Mesodermal cell (in vitro differentiated cells): Measurements from ENCODE around the gene FAM124A.

ENCODE experiments used
- H3K27ac ChIP-seq: 2 replicates; pipeline ENCODE4 v1.7.0; 2013; ENCODE audit warnings: mild to moderate bottlenecking, low read depth, low read length, moderate library complexity; ENCODE audit not compliant: severe bottlenecking
- H3K36me3 ChIP-seq: 2 replicates; pipeline ENCODE4 v1.7.1; 2013; ENCODE audit warnings: mild to moderate bottlenecking, low read length, moderate library complexity; ENCODE audit not compliant: control insufficient read depth, insufficient read depth
- H3K4me1 ChIP-seq: one replicate; pipeline ENCODE4 v1.7.1; 2013; ENCODE audit warnings: mild to moderate bottlenecking, low read length; ENCODE audit not compliant: insufficient read depth, control insufficient read depth, poor library complexity, severe bottlenecking
- H3K4me3 ChIP-seq: 2 replicates; pipeline ENCODE4 v1.7.0; 2013; ENCODE audit warnings: low read length, control low read depth, mild to moderate bottlenecking; ENCODE audit not compliant: insufficient read depth, poor library complexity, severe bottlenecking; ENCODE audit errors: extremely low read depth
- H3K9me3 ChIP-seq: 2 replicates; pipeline ENCODE4 v1.7.1; 2013; ENCODE audit warnings: mild to moderate bottlenecking, low read length, moderate library complexity; ENCODE audit not compliant: control insufficient read depth
- WGBS, 2 experiments: methylation state at CpG; one replicate each; pipeline ENCODE4 v1.1.5; 2013; ENCODE audit warnings: missing lambda C conversion rate in 2 of 2; ENCODE audit not compliant: insufficient coverage in 2 of 2; 5-methylcytosine and 5-hydroxymethylcytosine counted together

FAM124A gene

DNA sequence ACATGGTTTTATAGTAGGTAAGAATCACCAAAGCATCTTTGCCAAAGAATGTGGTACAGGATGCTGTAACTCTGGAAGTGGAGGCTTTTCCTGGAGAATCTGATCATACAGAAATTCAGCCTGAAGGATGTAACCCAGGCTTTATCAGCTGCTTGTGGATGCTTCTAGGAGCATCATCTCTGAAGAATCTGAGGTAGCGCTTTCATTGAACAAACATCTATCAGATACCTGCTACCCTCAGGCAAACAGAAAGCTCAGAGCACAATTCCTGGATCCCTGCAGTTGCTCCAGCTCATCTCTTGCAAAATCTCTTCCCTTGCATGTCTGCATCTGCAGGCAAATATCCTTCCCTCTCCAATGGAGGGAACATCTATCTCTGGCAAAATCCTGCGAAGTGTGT, 9.3 kb downstream of the FAM124A start:
- WGBS, 2 experiments: 100% methylated on average over 1 of the region's 2 CpGs
- Histone ChIP-seq H3K27ac (no peak overlapping the region), H3K4me1 (peaks cover 6% of the 10 kb centered on the region), H3K36me3 (no peaks in the 10 kb centered on the region), H3K9me3 (no peaks in the 10 kb centered on the region), H3K4me3 (no peak overlapping the region)

GRCh38 chr13:51232328-51232727, 10.1 kb downstream of the FAM124A start:
- Histone ChIP-seq H3K27ac (no peak overlapping the region), H3K9me3 (no peaks in the 10 kb centered on the region), H3K36me3 (no peaks in the 10 kb centered on the region), H3K4me3 (no peak overlapping the region), H3K4me1 (peaks cover 6% of the 10 kb centered on the region)

GRCh38 chr13:51233117-51233826, 11.1 kb downstream of the FAM124A start:
- H3K4me3 ChIP-seq: no peak overlapping the region

DNA sequence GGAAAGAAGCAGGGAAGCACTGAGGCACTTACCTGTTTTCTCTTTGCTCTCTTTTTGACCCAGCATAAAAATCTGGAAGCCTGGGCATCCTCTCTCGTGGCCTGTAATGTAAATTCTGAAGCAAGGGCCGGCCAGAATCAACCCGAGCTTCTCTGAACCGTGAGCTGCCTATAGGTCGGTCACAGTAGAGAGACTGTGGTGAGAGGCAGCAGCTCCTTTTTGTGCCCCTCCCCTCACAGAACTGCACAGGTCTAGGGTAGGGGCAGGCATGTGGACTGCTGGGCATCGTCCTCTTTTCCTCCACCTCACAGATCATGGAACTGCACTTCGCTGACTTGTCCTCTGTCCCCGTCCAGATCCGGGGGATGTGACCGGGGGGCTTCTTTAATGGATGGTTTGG, 12.5 kb downstream of the FAM124A start:
- 66 to 77% methylated on average over 5 of the region's 10 CpGs for WGBS, 2 experiments
- Histone ChIP-seq H3K4me3 (no peak overlapping the region), H3K36me3 (no peaks in the 10 kb centered on the region), H3K27ac (no peak overlapping the region), H3K4me1 (peaks cover 6% of the 10 kb centered on the region), H3K9me3 (no peaks in the 10 kb centered on the region)

More at GRCh38 chr13:51233117-51233826, 11.1 kb downstream of the FAM124A start:
- Histone ChIP-seq H3K27ac (no peak overlapping the region), H3K36me3 (no peaks in the 10 kb centered on the region), H3K9me3 (no peaks in the 10 kb centered on the region), H3K4me1 (peaks cover 6% of the 10 kb centered on the region)
- WGBS, 2 experiments: 95 to 100% methylated on average over 2 to 5 of the region's 9 CpGs

DNA sequence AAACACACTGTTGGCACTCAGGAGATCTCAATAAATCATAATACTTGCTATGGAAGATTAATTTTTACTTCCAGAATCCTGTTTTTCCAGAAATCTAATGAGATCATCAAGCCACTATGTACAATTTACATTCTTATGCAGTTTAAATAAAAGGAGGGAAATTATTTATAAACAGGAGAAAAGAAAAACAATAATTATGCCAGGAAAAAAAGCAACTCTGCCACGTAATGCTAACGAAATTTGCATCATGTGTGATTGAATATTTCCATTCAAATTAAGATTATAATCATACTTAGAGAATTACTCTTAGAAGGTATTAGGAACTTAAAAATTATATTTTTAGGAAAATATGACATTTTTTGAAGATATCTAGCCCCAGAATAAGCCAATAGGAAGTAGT, 13.0 kb downstream of the FAM124A start:
- H3K4me1 ChIP-seq: peaks cover 6% of the 10 kb centered on the region
- no peaks in the 10 kb centered on the region for H3K9me3 ChIP-seq
- no CpG with 5 or more reads among the region's 2 CpGs for WGBS, 2 experiments
- no peaks in the 10 kb centered on the region for H3K36me3 ChIP-seq
- H3K4me3 ChIP-seq: no peak overlapping the region
- no peak overlapping the region for H3K27ac ChIP-seq

DNA sequence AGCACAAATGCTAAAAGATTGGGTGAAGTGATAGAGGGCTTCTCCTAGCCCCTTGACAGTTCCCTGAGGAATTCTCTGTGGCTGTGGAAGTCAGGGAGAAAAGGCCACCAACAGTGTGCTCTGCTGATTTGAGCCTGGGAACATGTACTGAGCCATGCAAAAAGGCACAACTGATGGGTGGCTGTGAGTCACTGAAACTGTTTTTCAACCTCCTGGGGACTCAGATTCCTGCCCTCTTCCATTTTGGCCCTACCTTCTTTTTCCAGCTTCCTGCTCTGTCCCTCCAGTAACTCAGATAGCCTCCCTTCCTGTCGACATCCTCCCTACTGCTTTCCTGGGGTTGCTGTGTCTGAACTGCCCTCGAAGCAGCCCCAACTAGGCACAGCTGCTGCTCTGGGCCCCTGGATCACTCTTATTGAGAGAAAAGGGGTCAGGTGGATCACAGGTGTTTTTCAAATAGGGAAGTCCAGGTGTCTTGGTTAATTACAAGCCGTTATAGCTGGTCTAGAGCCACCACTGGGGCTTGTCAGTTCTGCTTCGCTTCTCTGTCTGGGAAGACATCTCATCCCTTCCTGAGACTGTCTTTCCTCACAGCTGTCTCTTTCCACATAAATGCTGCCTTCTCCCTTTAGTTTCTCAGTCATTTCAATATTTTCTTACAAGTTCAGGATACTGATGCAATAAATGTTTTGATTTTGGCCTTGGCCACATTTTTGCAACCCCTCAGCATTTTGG, 13.7 kb downstream of the FAM124A start:
- WGBS, 2 experiments: 80 to 90% methylated on average over 1 to 2 of the region's 4 CpGs
- no peak overlapping the region for H3K27ac ChIP-seq
- H3K4me3 ChIP-seq: no peak overlapping the region
- peaks cover 6% of the 10 kb centered on the region for H3K4me1 ChIP-seq
- no peaks in the 10 kb centered on the region for H3K36me3 ChIP-seq
- no peaks in the 10 kb centered on the region for H3K9me3 ChIP-seq

- Histone ChIP-seq H3K27ac (no peak overlapping the region), H3K9me3 (no peaks in the 10 kb centered on the region), H3K4me1 (peaks cover 6% of the 10 kb centered on the region), H3K4me3 (no peak overlapping the region), H3K36me3 (no peaks in the 10 kb centered on the region)
- WGBS, 2 experiments: no CpG with 5 or more reads among the region's 1 CpG
Observed at GRCh38 chr13:51236491-51236792, 14.2 kb downstream of the FAM124A start.

DNA sequence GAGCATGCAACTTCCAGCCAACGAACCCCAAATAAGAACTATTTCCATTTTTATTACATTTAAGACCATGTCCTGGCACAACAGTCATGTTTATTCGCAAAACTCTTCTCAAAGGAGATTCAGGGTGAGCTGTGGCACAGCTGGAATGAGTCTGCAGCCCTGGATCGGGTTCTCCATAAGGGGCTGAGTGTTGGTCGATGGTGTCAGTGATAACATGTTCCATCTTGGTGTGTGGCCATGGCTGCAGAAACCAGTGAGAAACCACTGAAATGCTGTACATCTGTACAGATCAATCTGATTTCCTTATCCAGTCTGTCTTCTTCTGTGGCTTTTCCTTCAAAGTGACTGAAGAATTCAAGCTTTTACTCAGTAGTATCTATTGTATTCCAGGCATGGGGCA, 15.2 kb downstream of the FAM124A start:
- H3K4me3 ChIP-seq: no peak overlapping the region
- no peak overlapping the region for H3K27ac ChIP-seq
- H3K36me3 ChIP-seq: no peaks in the 10 kb centered on the region
- WGBS, 2 experiments: 93 to 100% methylated on average over 1 to 2 of the region's 4 CpGs
- peaks cover 6% of the 10 kb centered on the region for H3K4me1 ChIP-seq
- H3K9me3 ChIP-seq: no peaks in the 10 kb centered on the region

DNA sequence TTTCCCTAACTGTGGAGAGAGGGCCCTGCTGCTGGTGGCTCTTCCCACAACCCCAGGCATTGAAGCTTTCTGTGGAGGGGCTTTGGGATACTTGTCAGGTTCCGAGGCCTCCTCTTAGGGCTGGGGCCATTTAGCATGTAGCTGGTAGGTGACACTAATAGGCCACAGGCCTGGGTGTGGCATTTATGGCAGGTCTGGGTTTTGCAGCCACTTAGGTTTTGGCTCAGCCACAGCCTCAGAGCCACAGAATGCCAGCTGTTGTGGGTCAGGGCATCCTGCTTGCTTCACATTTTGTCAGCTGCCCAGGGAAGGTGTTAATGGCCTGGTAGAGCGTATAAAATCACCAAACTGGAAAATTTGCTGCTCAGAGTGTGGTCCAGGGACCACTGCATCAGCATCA, 15.7 kb downstream of the FAM124A start:
- no peaks in the 10 kb centered on the region for H3K9me3 ChIP-seq
- WGBS, 2 experiments: 86 to 100% methylated on average over 2 of the region's 2 CpGs
- H3K4me3 ChIP-seq: no peak overlapping the region
- H3K4me1 ChIP-seq: peaks cover 6% of the 10 kb centered on the region
- H3K36me3 ChIP-seq: no peaks in the 10 kb centered on the region
- H3K27ac ChIP-seq: no peak overlapping the region

DNA sequence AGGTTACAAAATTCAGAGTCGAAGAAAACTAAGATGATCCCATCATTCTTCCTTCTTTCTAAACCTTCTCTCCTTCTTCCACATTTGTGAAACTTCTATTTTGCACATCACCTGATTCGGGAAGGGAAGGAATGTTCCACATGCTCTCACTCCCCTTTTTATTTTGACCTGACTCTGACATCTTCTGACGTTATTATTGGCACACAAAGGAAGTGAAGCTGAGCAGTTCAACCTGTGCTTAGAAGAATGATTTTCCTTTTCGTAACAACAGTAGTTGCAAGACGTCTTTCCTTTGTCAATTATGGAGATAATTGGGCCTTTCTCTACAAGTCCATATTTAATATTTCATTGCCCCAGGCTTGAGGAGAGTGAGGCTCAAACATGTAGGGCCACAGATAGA, 18.0 kb downstream of the FAM124A start:
- H3K4me1 ChIP-seq: peaks cover 8% of the 10 kb centered on the region
- H3K9me3 ChIP-seq: no peaks in the 10 kb centered on the region
- H3K27ac ChIP-seq: no peak overlapping the region
- H3K36me3 ChIP-seq: no peaks in the 10 kb centered on the region
- whole genome bisulfite sequencing, 2 experiments: 76 to 90% methylated on average over 3 of the region's 5 CpGs
- H3K4me3 ChIP-seq: no peak overlapping the region

DNA sequence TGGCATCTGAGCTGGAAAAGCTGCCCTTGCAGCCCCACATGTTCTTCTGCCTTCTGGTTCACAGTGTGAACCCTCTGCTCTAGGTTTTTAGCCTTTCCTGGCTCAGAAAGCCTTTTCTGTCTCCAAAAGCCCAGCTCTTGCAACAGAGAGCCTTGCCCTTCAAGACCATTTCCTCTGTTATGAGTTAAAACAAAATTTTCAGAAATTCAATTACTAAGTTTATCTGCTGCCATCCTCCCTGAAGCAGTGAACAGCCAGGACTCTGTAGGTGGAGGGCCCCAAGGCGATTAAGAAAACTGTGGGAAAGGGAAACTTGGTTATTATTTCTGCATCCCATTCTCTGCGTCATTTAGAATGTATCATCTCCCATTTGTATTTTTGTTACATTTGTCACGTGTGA, 18.8 kb downstream of the FAM124A start:
- 86 to 100% methylated on average over 1 to 3 of the region's 3 CpGs for WGBS, 2 experiments
- H3K27ac ChIP-seq: no peak overlapping the region
- H3K36me3 ChIP-seq: no peaks in the 10 kb centered on the region
- no peaks in the 10 kb centered on the region for H3K9me3 ChIP-seq
- H3K4me3 ChIP-seq: no peak overlapping the region
- peaks cover 3% of the 10 kb centered on the region for H3K4me1 ChIP-seq
